Endodermal cell (in vitro differentiated cells): ENCODE measurements around the gene NIPAL4. TPM values are rescaled to one million over a fixed set of nuclear protein-coding genes. Genes with fewer than 3 reads are reported as not detected.
A peak's percentile ranks its signal among the peaks of the same experiment; 100 is the strongest.

Experiments
- DNase-seq: peaks from one replicate; pipeline ENCODE4 v3.0.0-alpha.2; 2017
- H3K27ac ChIP-seq: 2 replicates; pipeline ENCODE4 v1.5.1; 2013; ENCODE audit warnings: mild to moderate bottlenecking, low read depth, low read length, moderate library complexity
- H3K27me3 ChIP-seq: 2 replicates; pipeline ENCODE4 v1.6.1; 2013; ENCODE audit warnings: mild to moderate bottlenecking, low read length, moderate library complexity; ENCODE audit not compliant: insufficient read depth, control insufficient read depth, poor library complexity, severe bottlenecking
- H3K36me3 ChIP-seq: 2 replicates; pipeline ENCODE4 v1.7.0; 2013; ENCODE audit warnings: mild to moderate bottlenecking, low read length, moderate library complexity; ENCODE audit not compliant: control insufficient read depth, insufficient read depth
- H3K4me1 ChIP-seq: one replicate; pipeline ENCODE4 v1.7.0; 2013; ENCODE audit warnings: low read length; ENCODE audit not compliant: control insufficient read depth, insufficient read depth
- H3K4me3 ChIP-seq: 2 replicates; pipeline ENCODE4 v1.5.1; 2013; ENCODE audit warnings: mild to moderate bottlenecking, low read length, moderate library complexity
- H3K9ac ChIP-seq: 2 replicates; pipeline ENCODE4 v1.6.1; 2013; ENCODE audit warnings: mild to moderate bottlenecking, low read length, moderate library complexity; ENCODE audit not compliant: poor library complexity, severe bottlenecking; ENCODE audit errors: extremely low read depth
- H3K9me3 ChIP-seq: 2 replicates; pipeline ENCODE4 v1.6.1; 2013; ENCODE audit warnings: mild to moderate bottlenecking, low read length, moderate library complexity; ENCODE audit not compliant: control insufficient read depth
- H3K27ac Mint-ChIP-seq: 2 replicates; pipeline ENCODE4 v1.8.0; 2020; ENCODE audit warnings: mixed read lengths
- H3K27me3 Mint-ChIP-seq: 2 replicates; pipeline ENCODE4 v1.8.0; 2021; ENCODE audit warnings: mild to moderate bottlenecking, mixed read lengths; ENCODE audit not compliant: insufficient read depth
- H3K36me3 Mint-ChIP-seq: 2 replicates; pipeline ENCODE4 v1.8.0; 2020; ENCODE audit warnings: low read depth, mixed read lengths
- H3K4me1 Mint-ChIP-seq: 2 replicates; pipeline ENCODE4 v1.8.0; 2020; ENCODE audit warnings: mixed read lengths
- H3K4me3 Mint-ChIP-seq: 2 replicates; pipeline ENCODE4 v1.8.0; 2020; ENCODE audit warnings: mild to moderate bottlenecking, moderate library complexity, mixed read lengths
- H3K9me3 Mint-ChIP-seq: 2 replicates; pipeline ENCODE4 v1.8.0; 2020; ENCODE audit warnings: mild to moderate bottlenecking, mixed read lengths
- WGBS, 2 experiments: methylation state at CpG; one replicate each; pipeline versions ENCODE4 v1.1.5 to v1.1.7; 2013; ENCODE audit warnings: missing lambda C conversion rate in 2 of 2, mixed read lengths in 1 of 2; ENCODE audit not compliant: insufficient coverage in 1 of 2, insufficient read length in 1 of 2; 5-methylcytosine and 5-hydroxymethylcytosine counted together
- total RNA-seq, 2 donors: library from RNA; stranded (reverse); fragmentation: NEBNext Ultra II Directional in 1 of 2; extraction: Animal tissue kit (Norgen Biotek cat#: 25700) in 1 of 2; gene quantifications; 2 replicates in 1 of 2; 3 replicates in 1 of 2; pipeline ENCODE4 v1.2.1, GENCODE V29; 2021
- TF ChIP-seq, protein P1 (sequence below): fragments of 200-600 bp; sonication (generic); conservative IDR thresholded peaks from 2 replicates; pipeline ENCODE4 v1.5.0; 2021; ENCODE audit warnings: antibody characterized with exemption, mild to moderate bottlenecking

Gene NIPAL4
- total RNA-seq, 2 donors from 2014 or later, result not detected

DNA sequence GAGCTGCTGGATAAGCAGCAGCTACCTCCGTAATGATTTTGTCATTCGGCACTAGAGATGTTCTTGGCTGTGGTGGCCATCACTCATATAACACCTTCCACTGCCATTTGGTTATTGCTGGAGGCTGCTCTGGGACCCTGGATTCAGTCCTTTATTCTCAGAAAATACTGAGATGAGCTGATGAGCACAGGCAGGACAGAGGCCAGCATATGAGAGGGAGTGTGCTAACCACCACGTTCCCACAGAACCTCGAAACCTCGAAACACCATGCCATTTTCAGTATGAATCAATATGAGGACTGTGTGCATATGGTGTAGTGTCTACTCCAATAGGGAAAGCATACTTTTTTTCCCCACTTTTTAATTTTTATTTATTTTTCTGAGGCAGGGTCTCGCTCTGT is 59.0 kb downstream of the NIPAL4 start:
- no peaks in the 10 kb centered on the region for H3K27me3 Mint-ChIP-seq
- no peaks in the 10 kb centered on the region for H3K9me3 Mint-ChIP-seq
- Histone ChIP-seq H3K27me3 (no peaks in the 10 kb centered on the region), H3K4me1 (peaks cover 12% of the 10 kb centered on the region), H3K9ac (no peak overlapping the region), H3K27ac (no peak overlapping the region), H3K36me3 (peaks cover 97% of the 10 kb centered on the region), H3K4me3 (no peak overlapping the region), H3K9me3 (no peaks in the 10 kb centered on the region)
- H3K4me3 Mint-ChIP-seq, result no peak overlapping the region
- peaks cover 61% of the 10 kb centered on the region for H3K36me3 Mint-ChIP-seq
- H3K4me1 Mint-ChIP-seq, result peaks cover 7% of the 10 kb centered on the region
- DNase-seq, result no peak
- 98 to 100% methylated on average over 3 to 6 of the region's 6 CpGs for WGBS, 2 experiments
- H3K27ac Mint-ChIP-seq, result no peak overlapping the region
- TF ChIP-seq, protein P1, sequence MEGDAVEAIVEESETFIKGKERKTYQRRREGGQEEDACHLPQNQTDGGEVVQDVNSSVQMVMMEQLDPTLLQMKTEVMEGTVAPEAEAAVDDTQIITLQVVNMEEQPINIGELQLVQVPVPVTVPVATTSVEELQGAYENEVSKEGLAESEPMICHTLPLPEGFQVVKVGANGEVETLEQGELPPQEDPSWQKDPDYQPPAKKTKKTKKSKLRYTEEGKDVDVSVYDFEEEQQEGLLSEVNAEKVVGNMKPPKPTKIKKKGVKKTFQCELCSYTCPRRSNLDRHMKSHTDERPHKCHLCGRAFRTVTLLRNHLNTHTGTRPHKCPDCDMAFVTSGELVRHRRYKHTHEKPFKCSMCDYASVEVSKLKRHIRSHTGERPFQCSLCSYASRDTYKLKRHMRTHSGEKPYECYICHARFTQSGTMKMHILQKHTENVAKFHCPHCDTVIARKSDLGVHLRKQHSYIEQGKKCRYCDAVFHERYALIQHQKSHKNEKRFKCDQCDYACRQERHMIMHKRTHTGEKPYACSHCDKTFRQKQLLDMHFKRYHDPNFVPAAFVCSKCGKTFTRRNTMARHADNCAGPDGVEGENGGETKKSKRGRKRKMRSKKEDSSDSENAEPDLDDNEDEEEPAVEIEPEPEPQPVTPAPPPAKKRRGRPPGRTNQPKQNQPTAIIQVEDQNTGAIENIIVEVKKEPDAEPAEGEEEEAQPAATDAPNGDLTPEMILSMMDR, result no peak

- Mint-ChIP-seq H3K36me3 (peaks cover 61% of the 10 kb centered on the region), H3K27ac (no peak overlapping the region), H3K4me1 (peaks cover 7% of the 10 kb centered on the region), H3K27me3 (no peaks in the 10 kb centered on the region), H3K4me3 (no peak overlapping the region), H3K9me3 (no peaks in the 10 kb centered on the region)
- Histone ChIP-seq H3K4me3 (no peak overlapping the region), H3K9ac (no peak overlapping the region), H3K27me3 (no peaks in the 10 kb centered on the region), H3K27ac (no peak overlapping the region), H3K36me3 (peaks cover 97% of the 10 kb centered on the region), H3K9me3 (no peaks in the 10 kb centered on the region), H3K4me1 (peaks cover 12% of the 10 kb centered on the region)
- WGBS, 2 experiments, result 94% methylated on average over 9 of the region's 9 CpGs
- DNase-seq, result no peak
- TF ChIP-seq, protein P1, result no peak
Measured at GRCh38 chr5:157519579-157520253, 59.7 kb downstream of the NIPAL4 start.

DNA sequence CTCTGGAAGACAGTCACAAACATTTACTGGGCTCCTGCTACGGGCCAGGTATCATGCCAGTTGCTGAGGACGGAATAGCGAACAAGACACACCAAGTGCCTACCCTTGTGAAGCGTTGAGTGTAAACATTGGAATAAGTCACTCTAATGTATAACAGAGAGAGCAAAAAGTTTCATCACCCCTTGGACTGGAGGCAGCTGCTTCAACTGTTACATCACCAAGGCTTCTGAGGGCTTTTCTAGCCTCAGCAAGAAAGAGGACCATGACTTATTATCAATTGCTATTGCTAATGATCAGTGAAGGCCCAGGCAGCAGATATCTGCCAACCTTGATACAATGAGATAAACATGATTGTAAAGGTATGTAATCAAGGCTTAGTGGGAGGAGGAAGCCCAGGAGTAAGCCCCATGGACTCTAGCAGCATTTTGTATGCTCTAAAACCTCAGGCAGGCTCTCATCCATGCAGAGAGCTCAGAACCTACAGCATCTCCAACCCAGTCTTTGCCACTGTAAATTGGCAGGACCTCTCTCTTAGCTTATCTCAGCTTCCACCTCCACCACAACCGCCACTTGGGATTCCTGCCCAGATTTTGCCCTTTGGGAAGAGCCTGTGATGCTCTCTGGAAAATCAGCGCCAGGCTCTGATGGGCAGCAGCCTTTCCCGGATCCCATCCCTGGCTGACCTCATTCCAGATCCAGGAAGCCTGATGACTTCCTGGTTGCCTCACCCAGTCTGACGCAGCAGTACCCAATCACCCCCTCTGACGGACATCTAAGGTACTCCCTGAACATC is 61.1 kb downstream of the NIPAL4 start:
- Mint-ChIP-seq H3K9me3 (no peaks in the 10 kb centered on the region), H3K27me3 (no peaks in the 10 kb centered on the region), H3K4me3 (no peak overlapping the region), H3K27ac (peak overlapping the region; percentile 76), H3K36me3 (peaks cover 55% of the 10 kb centered on the region), H3K4me1 (peaks cover 7% of the 10 kb centered on the region)
- Histone ChIP-seq H3K9me3 (no peaks in the 10 kb centered on the region), H3K27me3 (no peaks in the 10 kb centered on the region), H3K4me1 (peaks cover 12% of the 10 kb centered on the region), H3K27ac (no peak overlapping the region), H3K9ac (no peak overlapping the region), H3K4me3 (no peak overlapping the region), H3K36me3 (peaks cover 96% of the 10 kb centered on the region)
- WGBS, 2 experiments, result 94 to 100% methylated on average over 6 to 9 of the region's 9 CpGs
- TF ChIP-seq, protein P1, result no peak
- DNase-seq, result peak; percentile 57
